ENCODE results near the gene SMURF1. TPM values are rescaled to one million over a fixed set of nuclear protein-coding genes. Genes with fewer than 3 reads are reported as not detected.

SMURF1 gene
- total and polyA plus RNA-seq, 2 of the 8 experiments (the other 6 are each of a cell fraction or from before 2014, with no cell fraction given), result 9.6 to 24.5 TPM

- TF ChIP-seq CHD7 (IDR thresholded peaks at IDR 0.05; ENCODE audit: insufficient replicate concordance, low read length) (no peak), SP1 (IDR thresholded peaks at IDR 0.05; ENCODE audit: low read depth, low read length) (no peak)
These were observed 57.4 kb downstream of the SMURF1 start (continued) for GRCh38 chr7:99086532-99086931.

Data from H1 (cell line).